ENCODE data around the gene ADIG.

Gene ADIG

DNA sequence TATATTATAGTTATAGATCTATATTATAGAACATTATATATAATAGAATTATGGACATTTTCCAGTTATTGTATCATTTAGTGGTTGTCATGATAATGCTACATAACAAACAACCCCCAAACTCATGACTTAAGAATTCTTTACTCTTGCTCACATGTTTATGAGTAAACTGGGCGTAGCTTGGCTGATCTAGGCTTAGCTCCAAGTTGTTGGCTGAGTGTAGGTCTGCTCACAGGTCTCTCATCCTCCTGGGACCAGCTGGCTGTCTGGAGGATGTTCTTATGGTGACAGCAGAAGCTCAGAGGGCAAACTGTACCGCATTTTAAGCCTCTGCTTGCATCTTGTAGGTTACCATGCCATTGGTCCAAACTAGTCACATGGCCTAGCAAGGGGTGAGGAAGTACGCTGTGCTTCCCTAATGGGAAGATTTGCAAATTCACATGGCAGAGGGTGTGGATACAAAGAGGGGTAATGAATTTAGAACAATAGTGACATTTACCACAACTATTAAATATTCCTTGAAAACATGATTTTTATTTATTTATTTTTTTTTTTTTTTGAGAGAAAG lies 54.8 kb downstream of the ADIG start:
- DNase-seq = peak in 1 of 2 donors; percentile 37

Measured in inflammatory macrophage treated with lipopolysaccharide for 1 hour (primary cell).